ENCODE results near the gene RBM18.

RBM18 gene

GRCh38 chr9:122264360-122265148, at the start of gene RBM18, which contains the start of gene MRRF:
Gene RBM18 (minus strand): TSS chr9:122264840. CDS start chr9:122261492, 3,348 bp downstream.
Gene MRRF (plus strand): TSS chr9:122264882. CDS start chr9:122270892, 6,010 bp downstream.
- DNase-seq, result peak; percentile 52

- DNase-seq, result no peak
Observed at GRCh38 chr9:122314165-122314564, 49.5 kb upstream of the RBM18 start.

- DNase-seq, result no peak
Observed at GRCh38 chr9:122309861-122310260, 45.2 kb upstream of the RBM18 start.

- DNase-seq, result no peak
Observed at GRCh38 chr9:122307925-122308324, 43.3 kb upstream of the RBM18 start.

GRCh38 chr9:122307061-122307460, 42.4 kb upstream of the RBM18 start:
- no peak for DNase-seq

GRCh38 chr9:122302237-122303093, 37.8 kb upstream of the RBM18 start:
- no peak for DNase-seq

GRCh38 chr9:122297512-122297911, 32.9 kb upstream of the RBM18 start:
- DNase-seq, result no peak

GRCh38 chr9:122294531-122294930, 29.9 kb upstream of the RBM18 start:
- no peak for DNase-seq

GRCh38 chr9:122291458-122291857, 26.8 kb upstream of the RBM18 start:
- DNase-seq, result no peak

GRCh38 chr9:122287214-122287720, 22.6 kb upstream of the RBM18 start:
- no peak for DNase-seq

GRCh38 chr9:122286764-122287163, 22.1 kb upstream of the RBM18 start:
- DNase-seq, result no peak

GRCh38 chr9:122281368-122281767, 16.7 kb upstream of the RBM18 start:
- no peak for DNase-seq

GRCh38 chr9:122277285-122277897, 12.8 kb upstream of the RBM18 start:
- no peak for DNase-seq

GRCh38 chr9:122276096-122276495, 11.5 kb upstream of the RBM18 start:
- no peak for DNase-seq

- DNase-seq, result no peak
Observed at GRCh38 chr9:122274055-122274454, 9.4 kb upstream of the RBM18 start.

GRCh38 chr9:122268041-122268814, 3.6 kb upstream of the RBM18 start:
- no peak for DNase-seq

GRCh38 chr9:122265149-122265915, 692 bp upstream of the RBM18 start:
- DNase-seq, result no peak

GRCh38 chr9:122263699-122264349, 816 bp downstream of the RBM18 start:
- no peak for DNase-seq

GRCh38 chr9:122262073-122262472, 2.6 kb downstream of the RBM18 start:
- no peak for DNase-seq

- DNase-seq, result no peak
Observed at GRCh38 chr9:122261469-122261881, 3.2 kb downstream of the RBM18 start.

GRCh38 chr9:122258886-122259415, 5.7 kb downstream of the RBM18 start:
- DNase-seq, result no peak

All from NCI-H1417 treated with DMSO at 0.1 percent for 48 hours (cell line).